Stimulated activated CD8-positive, alpha-beta memory T cell treated with anti-CD3 and anti-CD28 coated beads, Interleukin-7, amount 100 ng/mL, for 4 hours (primary cell): ENCODE measurements around the gene LPIN3.

Experiments used
- DNase-seq, 2 donors: peaks; one replicate each; pipeline ENCODE4 v3.0.0-alpha.2; 2020; ENCODE audit warnings: low read depth in 2 of 2

The LPIN3 gene

DNA sequence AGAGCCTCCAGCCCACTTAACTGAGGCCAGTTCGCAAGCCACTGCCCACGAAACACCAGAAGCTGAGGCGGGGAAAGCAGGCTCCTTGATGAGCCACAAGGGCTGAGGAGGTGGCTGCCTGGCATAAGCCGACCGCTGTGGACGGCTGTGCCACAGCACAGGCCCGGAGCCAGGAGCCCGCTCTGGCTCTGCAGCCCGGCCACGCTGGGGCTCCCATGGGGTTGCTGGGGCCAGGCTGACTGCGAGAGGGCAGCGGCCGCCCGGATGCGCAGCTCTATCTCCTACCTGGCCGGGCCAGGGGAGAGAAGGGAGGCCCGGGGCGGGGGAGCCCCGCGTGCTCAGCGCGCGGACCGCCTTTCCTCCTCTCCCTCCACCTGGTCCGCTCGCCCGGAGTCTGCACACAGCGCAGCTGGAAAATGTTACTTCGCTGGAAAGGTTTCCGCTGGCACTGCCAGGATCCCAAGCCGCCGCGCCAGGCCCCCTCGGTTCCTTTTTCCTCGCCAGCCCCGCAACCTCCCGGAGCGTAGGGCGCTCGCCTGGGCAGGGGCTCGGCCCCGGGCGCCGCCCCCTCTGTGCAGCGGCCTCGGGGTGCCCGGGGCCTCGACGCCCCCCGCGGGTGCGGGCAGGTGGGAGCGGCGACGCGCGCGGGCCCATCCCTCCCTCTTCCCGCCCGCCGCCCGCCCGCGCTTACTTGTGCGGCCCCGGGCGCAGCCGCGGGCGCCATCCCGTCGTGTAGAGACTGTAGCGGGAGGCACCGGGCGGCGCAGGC lies 25.3 kb downstream of the LPIN3 start:
- no peak for DNase-seq

DNA sequence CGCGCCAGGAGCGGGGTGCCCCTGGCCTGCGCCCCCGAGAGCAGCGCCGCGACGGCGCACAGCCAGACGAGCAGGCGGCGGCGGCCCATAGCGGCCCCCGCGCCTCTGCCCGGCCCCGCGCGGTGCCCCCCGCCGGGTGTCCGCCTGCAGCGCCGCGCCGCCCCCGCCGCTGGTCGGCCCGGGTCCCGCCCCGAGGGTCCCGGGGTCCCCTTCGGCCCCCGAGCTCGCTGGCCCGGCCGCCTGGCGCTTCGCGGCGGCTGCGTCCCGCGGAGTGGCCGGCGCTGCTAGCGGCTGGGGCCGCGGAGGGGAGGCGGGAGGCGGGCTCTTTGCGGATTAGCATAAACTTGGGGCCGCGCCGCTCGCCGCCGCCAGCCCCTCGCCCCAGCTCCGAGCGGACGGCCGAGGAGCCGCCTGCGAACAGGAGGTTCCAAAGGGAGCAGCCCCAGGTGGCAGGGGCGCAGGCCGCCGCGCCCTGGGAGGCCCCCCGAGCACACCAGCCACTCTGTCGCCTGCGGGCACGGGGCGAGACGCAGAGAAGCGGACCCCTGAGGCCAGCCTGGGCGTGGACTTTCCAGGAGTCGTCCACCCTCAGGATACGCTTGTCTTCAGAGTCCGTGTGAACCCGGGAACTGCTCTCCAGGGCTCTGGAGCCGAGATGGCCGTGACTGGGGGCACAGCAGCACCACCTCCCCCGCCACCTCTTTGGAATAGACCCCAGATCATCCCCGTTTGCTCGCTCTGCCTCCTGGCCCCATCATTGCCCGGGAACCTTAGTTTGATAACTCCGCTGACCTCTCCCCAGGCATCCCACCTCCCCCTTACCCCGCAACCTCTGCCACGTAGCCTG lies 26.1 kb downstream of the LPIN3 start, which contains the start of gene EMILIN3:
Gene EMILIN3 (minus strand): TSS at position 273 of the 847 bp plus-strand sequence. CDS start 184 bp downstream, at position 89.
- no peak for DNase-seq

DNA sequence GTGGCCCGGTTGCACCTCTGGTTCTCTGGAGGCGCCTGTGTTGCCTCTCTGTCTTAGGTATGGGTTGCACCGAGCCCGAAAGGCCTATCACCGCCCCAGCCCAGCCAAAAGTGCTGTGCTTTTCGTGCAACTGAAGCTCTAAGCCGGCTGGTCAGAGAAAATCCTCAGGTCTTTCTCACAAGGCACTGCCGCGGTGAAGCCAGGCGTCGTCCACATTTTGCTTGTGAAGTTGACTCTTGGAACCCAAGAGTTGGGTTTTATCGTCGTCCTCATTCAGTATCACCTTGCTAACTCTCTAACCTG lies 26.7 kb downstream of the LPIN3 start:
- no peak for DNase-seq

DNA sequence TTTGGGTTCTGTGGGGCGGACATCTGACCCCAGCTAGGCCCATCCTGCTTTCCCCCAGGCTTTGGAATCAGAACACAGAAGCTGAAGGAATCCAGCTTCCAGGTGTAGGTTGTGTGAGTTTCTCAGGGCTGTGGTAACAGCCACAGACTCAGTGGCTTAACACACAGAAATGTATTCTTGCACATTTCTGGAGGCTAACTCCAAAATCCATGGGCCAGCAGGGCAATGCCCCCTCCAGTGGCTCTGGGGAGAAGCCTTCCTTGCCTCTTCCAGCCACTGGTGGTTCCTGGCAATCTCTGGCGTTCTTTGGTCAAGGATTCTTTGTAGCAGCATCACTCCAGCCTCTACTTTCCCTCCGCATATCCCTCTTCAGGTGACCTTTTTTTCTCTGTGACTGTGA lies 27.3 kb downstream of the LPIN3 start:
- DNase-seq, result no peak

DNA sequence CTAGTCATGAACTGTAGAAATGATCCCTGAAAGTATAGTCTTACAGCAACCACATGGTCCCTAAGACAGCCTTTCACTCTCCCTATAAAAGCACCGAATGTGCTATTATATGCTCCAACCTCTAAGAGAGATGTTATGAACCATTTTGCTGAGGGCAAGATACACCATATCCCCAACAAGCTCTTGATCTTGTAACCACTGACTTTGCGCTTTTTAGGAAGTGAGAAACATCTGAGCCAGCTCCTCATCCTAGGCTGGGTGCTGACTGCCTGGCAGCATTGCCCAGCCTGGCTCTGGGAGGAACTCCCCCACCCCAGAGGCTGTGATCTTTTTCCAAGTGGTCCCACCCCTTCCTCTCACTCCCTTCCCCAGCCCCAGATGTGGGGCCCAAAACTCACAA lies 29.1 kb downstream of the LPIN3 start:
- no peak for DNase-seq

DNA sequence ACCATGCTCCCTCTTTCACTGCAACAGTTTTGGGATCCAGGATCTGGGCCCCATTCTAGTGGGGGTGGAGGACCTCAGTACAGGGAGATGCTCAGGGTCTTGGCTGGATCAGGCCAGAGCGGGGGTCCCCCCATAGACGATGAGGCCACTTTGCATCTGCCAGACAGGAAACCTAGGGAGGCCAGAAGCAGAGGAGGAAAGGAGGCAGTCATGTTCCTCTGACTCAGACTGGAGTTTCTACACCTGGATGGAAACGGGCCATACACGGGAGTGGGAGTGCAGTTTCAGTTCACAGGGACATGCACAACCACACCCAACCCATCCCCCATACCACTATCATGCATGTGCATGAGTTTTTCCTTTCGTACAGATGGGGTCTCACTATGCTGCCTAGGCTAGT lies 29.6 kb downstream of the LPIN3 start:
- DNase-seq, result no peak

DNA sequence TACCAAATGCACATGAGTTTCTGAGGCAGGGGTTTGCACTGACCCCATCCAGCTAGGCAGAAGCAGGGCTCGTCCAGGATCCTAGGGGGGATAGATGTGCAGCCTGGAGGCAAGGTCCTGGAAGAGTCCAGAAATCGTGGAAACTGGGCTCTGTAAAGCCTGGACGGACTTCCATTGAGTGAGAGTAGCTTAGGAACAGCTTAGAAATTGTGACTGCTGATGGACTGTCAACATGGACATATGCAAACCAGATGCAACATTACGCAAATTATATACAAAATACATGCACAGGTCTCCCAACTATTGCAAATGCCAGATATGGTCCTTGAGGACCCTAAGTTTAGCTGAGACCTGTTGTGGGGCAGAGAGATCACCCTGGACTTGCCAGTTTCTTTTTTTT lies 30.8 kb downstream of the LPIN3 start:
- no peak for DNase-seq

DNA sequence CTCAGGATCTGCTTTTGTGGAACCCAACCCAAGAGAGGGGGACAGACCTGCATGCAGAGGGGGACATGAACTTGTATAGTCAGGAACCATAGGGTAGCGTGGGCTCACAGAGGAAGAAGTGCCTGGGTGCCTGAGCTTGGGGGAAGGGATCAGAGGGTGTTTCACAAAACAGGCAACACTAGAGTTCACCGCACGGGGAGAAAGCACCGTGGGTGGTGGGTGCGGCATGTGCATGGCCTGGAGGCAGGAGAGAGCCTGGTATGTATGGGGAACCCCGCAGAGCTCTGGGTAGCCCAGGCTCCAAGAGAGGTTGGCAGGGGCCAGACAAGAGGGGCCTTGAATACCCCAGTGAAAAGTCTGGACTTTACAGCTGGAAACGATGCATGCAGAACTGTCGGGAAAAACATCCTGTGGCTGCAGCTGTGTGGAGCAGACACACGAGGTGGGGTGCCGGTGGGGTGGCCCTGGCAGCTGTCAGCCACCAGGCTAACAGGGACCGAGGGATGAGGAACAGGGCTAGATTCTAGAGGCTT lies 32.7 kb downstream of the LPIN3 start:
- DNase-seq, result no peak

DNA sequence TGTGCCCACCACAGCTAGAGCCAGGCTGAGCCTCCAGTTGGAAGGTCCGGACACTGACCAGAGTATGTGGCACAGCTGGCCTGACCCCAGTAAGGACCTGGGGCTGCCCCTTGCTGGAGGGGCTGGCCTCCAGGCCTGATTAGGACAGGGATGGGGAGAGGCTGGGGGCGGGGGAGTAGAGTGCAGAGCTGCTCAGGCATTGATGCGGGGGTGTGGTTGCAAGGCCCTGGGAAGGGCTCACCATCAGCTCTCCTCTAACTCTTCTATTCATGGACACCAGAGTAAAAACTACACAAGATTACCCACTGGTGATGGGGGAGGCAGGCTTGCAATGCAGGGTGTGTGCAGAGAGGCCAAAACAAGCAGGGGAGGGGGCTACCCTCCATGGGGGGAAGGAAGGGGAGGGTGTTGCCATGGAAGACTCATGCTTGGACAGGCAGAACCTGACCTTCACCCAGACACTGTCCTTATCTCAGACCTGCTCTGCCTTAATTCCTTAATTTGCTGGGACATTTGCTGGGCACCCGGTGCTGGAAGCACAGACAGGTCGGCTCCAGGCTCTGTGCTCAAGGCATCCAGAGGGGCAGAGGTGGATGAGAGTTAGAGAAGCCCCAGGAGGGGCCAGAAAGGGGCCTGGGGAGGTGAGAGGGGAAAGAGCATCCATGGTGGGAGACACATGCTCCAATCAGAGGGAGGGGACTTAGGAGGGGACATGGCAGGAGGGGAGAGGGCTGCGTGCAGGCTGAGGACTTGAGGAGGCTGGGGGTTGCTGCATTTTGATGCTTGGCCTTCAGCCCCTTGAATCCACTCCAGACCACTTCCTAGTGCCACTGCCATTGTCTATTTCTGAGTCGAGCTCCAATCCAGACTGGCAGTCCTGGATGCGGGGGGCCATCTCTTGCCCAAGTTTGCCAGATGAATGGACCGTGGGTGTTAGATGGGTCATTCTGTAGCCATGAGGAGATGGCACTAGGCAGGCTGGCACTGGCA lies 33.6 kb downstream of the LPIN3 start:
- DNase-seq, result no peak

DNA sequence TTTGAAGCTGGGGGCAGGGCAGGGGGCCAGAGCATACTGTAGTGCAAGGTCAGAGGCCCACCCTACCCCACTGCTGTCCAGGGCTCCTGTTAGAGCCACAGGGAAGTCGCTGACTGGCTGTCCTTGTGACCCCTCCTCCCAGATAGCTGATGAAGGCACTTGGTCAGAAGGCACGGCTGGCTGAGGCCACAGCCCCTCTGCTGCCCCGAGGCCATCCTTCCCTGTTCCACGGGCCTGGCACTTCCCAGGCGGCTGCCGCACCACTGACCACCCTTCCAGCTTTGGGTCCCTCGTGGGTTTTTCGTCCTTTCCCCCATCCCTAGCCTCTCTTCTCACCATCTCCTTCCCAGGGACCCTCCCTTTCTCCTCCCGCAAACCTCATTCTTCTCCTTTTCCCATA lies 35.2 kb downstream of the LPIN3 start:
- DNase-seq, result no peak

DNA sequence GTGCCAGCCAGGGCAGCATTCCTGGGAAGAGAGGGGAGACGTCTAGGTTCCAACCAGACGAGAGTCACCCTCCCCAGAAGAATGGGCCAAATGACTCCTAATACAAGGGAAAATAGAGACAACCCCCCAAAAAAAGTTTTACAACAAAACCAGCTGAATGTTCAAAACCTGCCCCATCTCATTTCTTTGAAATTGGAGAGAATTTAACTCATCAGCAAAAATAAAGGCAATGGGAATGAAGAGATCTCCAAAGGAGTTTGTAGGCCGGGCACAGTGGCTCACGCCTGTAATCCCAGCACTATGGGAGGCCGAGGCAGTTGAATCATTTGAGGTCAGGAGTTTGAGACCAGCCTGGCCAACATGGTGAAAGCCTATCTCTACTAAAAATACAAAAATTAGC lies 35.7 kb downstream of the LPIN3 start:
- DNase-seq, result no peak

DNA sequence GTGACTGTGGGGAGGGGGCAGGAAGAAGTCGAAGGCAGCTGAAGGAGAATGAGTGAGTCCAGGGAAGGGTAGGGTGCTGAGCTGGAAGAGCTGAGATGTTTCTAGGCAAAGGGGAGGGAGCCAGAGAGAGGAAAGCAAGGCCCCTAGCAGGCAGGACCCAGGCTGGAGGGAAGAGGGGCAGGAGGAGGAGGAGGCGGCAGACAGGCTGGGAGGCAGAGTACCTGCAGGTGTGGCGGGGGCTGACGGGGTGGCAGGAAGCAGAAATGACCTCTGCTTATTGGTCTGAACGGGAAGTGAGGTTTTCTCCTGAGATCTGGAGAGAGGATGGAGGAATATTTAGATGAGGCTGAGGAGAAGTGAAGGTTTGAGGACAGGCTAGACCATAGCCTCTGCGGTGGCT lies 36.7 kb downstream of the LPIN3 start:
- DNase-seq, result no peak

DNA sequence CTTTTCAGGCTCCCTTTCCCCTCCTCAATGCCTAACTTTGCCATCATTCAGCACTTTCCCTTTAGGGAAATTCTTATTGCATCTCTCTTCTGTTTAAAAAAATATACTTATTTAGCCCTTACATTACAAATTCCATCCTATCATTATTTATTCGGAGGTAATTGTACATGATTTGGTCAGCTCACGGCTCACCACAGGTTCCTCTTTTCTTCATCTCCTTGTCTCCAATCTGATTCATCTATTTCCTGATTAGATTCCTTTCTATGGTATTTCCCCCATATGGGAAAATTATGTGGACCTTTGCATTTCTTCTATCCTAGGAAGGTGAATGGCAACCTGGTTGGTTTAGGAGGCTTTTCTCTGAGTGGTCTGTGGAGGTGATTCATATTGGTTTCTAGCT lies 38.9 kb downstream of the LPIN3 start:
- DNase-seq, result no peak

DNA sequence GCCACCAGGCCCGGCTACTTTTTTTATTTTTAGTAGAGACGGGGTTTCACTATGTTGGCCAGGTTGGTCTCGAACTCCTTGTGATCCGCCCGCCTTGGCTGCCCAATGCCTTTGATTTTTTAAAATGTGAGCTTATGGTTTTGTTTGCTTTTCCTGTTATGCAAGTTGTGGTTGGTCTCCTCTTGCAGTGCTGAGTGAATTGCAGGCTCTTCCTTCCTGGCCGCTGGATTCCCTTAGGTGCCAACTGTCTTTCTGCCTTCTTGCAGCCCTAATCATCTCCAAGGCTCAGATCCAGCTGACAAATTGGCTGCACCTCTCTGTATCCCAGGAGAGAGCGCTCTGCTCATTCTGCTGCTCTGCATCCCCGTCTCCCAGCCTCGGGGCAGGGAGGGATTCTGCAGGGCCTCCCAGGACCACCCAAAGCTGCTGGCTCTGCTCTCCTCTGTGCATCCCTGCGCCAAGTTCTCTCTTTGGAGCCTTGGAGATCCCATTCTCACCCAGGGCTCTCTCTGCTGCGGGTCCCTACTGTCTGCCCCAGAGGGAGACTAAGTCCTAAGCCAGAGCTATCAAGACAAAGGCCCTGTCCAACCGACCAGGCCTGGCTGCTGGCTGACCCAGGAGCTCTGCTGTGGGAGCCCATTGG lies 40.1 kb downstream of the LPIN3 start:
- no peak for DNase-seq

DNA sequence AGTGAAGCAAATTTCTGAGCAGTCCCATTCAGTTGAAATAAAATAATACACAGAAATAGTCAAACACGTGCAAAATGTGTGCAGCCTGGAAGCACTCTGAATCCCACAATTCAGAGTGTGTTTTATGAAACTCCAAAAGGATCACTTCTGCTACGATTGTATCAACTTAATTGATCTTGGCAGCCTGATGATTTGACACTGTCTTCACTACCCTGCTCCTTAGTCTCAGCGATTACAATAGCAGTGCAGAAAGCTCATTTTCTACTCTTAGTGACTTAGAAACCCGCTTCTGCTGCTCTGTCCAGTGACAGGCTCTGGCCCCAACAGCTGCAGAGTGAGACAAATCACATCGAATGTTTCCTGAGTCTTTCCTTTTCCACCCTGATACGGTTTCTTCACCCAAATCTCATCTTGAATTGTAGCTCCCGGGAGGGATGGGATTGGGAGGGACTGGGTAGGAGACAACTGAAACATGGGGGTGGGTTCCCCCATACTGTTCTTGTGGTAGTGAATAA lies 42.2 kb downstream of the LPIN3 start:
- no peak for DNase-seq

DNA sequence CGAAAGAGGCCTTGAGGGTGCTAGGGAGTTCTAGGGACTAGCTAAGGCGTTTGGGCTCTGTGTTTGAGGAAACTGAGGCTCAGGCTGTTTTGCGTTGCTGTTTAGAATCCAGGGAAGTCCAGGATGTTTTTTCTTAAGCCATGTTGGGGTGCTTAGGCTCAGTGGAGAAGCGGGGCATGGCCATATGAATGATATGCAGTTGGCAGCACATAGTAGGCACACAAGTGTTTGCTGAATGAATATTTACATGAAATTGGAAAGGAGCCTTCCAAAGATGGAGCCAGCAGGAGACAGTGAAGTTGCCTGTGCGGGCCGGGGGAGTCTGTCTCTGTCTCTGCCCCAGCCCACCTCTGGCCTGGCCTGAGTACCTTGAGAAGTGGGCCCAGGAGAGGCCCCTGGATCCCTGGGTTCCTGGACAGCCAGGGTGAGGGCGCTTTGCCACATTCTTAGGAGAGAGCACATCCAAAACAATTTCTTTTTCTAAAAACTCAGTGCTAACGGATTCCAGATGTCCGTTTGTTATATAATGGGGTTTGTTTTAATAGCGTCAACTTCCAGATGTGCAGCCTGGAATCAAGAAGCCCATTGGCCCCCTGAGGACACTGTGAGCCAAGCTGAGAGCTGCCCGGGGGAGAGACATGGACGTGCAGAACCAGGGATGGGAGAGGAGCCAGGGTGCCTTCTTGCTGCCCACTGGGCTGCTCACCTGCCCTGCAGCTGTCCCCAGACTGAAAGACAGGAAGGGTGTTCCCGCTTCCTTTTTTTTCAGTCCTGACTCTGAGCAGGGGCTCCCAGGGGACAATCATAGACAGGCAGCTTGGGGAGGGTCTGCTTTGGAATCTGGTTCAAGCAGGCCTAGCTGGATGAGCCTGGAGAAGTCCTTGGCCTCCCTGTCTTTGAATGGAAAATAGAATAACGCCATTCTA lies 46.1 kb downstream of the LPIN3 start:
- DNase-seq, result no peak

DNA sequence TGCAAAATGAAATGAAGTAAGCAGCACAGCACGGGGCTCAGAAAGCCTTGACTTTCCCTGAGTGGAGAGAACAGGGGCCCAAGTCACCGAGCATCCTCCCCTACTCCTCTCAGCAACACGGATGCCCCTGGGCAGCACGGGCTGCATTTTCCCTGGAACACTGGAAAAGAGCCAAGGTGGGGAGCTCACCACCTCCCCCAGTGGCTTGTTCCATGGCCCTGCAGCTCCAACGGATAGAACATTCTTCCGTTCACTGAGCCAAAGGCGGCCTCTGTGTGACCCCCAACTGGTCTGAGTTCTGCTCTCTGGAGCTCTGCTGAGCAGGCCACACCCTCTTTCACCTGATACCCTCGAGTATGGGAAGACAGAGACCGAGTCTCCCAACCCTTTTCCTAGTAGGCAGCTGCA lies 46.8 kb downstream of the LPIN3 start:
- no peak for DNase-seq

DNA sequence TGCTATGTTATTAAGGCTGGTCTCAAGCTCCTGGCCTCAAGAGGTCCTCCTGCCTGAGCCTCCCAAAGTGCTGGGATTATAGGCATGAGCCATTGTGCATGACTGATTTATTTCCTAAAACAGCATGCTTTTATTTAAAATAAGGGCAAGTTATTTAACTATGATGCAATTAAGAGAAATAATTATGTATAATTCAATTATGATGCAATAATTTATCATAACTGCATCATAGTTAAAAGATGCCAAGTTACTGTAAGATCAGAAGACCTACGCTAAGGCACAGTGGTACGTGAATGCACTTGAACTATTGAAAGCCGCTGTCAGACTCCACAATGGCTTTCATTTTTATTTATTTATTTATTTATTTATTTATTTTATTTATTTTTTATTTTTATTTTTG lies 50.3 kb downstream of the LPIN3 start:
- no peak for DNase-seq

DNA sequence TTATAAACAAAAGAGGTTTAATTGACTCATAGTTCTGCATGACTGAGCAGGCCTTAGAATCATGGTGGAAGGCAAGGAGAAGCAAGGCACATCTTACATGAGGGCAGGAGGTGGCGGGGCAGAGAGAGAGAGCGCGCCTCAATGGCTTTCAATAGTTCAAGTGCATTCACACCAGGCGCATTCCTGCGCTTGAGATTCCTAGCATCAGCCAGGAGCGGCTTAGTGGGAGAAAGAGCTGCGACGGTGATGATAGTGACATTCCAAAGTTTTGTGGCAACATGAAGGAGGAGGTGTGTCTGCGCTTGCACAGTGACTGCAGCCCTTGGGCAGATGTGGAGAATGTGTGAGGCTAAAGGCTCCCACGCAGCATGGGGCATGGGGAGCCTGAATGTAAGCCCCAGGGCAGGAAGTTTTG lies 51.0 kb downstream of the LPIN3 start:
- DNase-seq, result no peak

DNA sequence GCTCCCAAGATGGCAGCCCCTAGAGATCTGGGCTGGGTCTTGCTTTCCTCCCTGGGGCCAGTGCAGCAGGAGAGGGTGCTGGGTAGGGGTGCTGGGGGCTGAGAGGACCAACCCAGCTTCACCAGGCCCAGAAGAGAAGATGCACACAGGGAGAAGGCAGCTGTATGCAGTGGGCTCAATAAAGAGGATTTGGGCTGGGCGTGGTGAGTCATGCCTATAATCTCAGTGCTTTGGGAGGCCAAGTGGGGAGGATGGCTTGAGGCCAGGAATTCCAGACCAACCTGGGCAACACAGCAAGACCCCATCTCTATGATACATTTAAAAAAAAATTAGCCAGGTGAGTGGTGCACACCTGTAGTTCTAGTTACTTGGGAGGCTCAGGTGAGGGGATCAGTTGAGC lies 51.7 kb downstream of the LPIN3 start:
- no peak for DNase-seq
